Measurements from ENCODE around the gene PLXNA4. TPM values are rescaled to one million over a fixed set of nuclear protein-coding genes. Genes with fewer than 3 reads are reported as not detected.

PLXNA4 gene
- total RNA-seq, 4 donors from 2014 or later = 4.8 to 19.7 (median 10.7) TPM

DNA sequence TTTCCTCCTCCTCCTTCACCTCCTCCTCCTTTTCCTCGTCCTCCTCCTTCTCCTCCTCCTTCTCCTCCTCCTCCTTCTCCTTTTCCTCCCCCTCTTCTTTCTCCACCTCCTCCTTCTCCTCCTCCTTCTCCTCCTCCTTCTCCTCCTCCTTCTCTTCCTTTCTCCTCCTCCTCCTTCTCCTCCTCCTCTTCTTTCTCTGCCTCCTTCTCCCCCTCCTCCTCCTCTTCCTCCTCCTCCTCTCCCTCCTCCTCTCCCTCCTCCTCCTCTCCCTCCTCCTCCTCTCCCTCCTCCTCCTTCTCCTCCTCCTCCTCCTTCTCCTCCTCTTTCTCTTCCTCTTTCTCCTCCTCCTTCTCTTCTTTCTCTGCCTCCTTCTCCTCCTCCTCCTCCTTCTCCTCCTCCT lies 13.6 kb downstream of the PLXNA4 start:
- H3K27ac ChIP-seq = no peak overlapping the region
- no peaks in the 10 kb centered on the region for H3K36me3 ChIP-seq
- 44% methylated on average over 1 of the region's 1 CpG; no CpG with 5 or more reads in 1 of the 2 donors for WGBS, 2 donors (ENCODE audit: low coverage in 1 of 2)
- no peak for ATAC-seq
- no peak overlapping the region for H3K4me3 ChIP-seq
- no peaks in the 10 kb centered on the region for H3K4me1 ChIP-seq
- H3K9me3 ChIP-seq = no peaks in the 10 kb centered on the region
- TF ChIP-seq CTCF (IDR thresholded peaks at IDR 0.05) (no peak), EP300 (IDR thresholded peaks at IDR 0.05) (no peak), POLR2A (IDR thresholded peaks at IDR 0.05) (no peak), POLR2AphosphoS5 (IDR thresholded peaks at IDR 0.05) (no peak)
- peaks cover 13% of the 10 kb centered on the region for H3K27me3 ChIP-seq

DNA sequence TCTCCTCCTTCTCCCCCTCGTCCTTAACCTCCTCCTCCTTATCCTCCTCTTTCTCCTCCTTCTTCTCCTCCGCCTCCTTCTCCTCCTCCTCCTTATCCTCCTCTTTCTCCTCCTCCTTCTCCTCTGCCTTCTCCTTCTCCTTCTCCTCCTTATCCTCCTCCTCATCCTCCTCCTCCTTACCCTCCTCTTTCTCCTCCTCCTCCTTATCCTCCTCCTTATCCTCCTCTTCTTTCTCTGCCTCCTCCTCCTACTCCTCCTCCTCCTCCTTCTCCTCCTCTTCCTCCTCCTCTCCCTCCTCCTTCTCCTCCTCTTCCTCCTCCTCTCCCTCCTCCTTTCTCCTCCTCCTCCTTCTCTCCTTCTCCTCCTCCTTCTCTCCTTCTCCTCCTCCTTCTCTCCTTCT lies 14.5 kb downstream of the PLXNA4 start:
- Histone ChIP-seq H3K9me3 (no peaks in the 10 kb centered on the region), H3K4me3 (no peak overlapping the region), H3K27me3 (peaks cover 12% of the 10 kb centered on the region), H3K27ac (no peak overlapping the region), H3K4me1 (no peaks in the 10 kb centered on the region), H3K36me3 (no peaks in the 10 kb centered on the region)
- ATAC-seq = no peak
- TF ChIP-seq POLR2A (IDR thresholded peaks at IDR 0.05) (no peak), EP300 (IDR thresholded peaks at IDR 0.05) (no peak), CTCF (IDR thresholded peaks at IDR 0.05) (no peak), POLR2AphosphoS5 (IDR thresholded peaks at IDR 0.05) (no peak)
- WGBS, 2 donors (ENCODE audit: low coverage in 1 of 2) = 70% methylated on average over 2 of the region's 2 CpGs; no CpG with 5 or more reads in 1 of the 2 donors

GRCh38 chr7:132560825-132561529 lies 15.3 kb downstream of the PLXNA4 start:
- Histone ChIP-seq H3K4me1 (no peaks in the 10 kb centered on the region), H3K27me3 (peaks cover 12% of the 10 kb centered on the region), H3K4me3 (no peak overlapping the region), H3K36me3 (no peaks in the 10 kb centered on the region), H3K9me3 (no peaks in the 10 kb centered on the region), H3K27ac (no peak overlapping the region)
- 74 to 85% methylated on average over 7 to 8 of the region's 8 CpGs for WGBS, 2 donors (ENCODE audit: low coverage in 1 of 2)
- TF ChIP-seq CTCF (IDR thresholded peaks at IDR 0.05) = no peak
- TF ChIP-seq POLR2A (IDR thresholded peaks at IDR 0.05) = no peak
- TF ChIP-seq EP300 (IDR thresholded peaks at IDR 0.05) = no peak
- no peak for TF ChIP-seq POLR2AphosphoS5 (IDR thresholded peaks at IDR 0.05)
- ATAC-seq = no peak

DNA sequence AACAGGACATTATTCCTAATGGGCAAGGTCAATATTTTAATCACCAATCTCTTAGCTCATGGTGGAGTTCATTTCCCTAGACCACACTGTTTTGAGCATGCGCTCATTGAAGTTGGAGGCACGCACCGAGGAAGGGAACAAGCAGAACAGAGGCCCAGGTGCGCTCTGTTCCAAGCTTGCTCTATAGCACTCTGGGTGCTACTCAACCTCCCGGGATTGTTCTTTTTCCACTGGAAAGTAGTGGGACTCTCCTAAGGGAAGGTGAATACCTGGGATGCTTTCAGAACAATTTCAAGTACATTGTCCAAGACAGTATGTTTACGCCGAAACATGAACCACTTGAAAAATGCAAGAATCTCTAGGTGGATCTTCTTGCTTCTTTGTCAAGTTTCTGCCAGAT lies 16.2 kb downstream of the PLXNA4 start:
- no peaks in the 10 kb centered on the region for H3K9me3 ChIP-seq
- 93% methylated on average over 4 of the region's 7 CpGs; no CpG with 5 or more reads in 1 of the 2 donors for WGBS, 2 donors (ENCODE audit: low coverage in 1 of 2)
- H3K27ac ChIP-seq = no peak overlapping the region
- H3K4me1 ChIP-seq = no peaks in the 10 kb centered on the region
- TF ChIP-seq EP300 (IDR thresholded peaks at IDR 0.05) = no peak
- TF ChIP-seq CTCF (IDR thresholded peaks at IDR 0.05) = no peak
- no peak for TF ChIP-seq POLR2AphosphoS5 (IDR thresholded peaks at IDR 0.05)
- TF ChIP-seq POLR2A (IDR thresholded peaks at IDR 0.05) = no peak
- peaks cover 10% of the 10 kb centered on the region for H3K27me3 ChIP-seq
- ATAC-seq = no peak
- H3K4me3 ChIP-seq = no peak overlapping the region
- no peaks in the 10 kb centered on the region for H3K36me3 ChIP-seq

DNA sequence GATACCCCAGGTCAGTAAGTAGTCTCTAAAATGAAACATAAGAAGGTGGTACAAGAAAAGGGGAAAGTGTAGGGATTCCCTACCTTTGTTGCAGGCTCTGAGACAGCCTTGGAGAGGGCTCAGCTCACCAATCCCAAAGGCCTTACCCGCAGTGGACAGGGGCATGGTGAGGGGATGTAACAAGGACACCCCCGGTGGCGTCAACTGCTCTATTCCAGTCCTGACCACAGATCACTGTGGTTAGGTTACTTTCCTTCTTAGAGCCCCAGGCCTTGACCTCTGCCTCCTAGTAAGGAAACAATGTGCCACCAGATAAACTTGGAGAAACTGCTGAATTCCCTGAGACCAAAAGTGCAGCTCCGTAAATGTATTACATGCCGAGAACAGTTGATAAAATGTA lies 17.5 kb downstream of the PLXNA4 start:
- H3K27ac ChIP-seq = no peak overlapping the region
- no peak for ATAC-seq
- no peaks in the 10 kb centered on the region for H3K36me3 ChIP-seq
- H3K4me1 ChIP-seq = no peaks in the 10 kb centered on the region
- H3K4me3 ChIP-seq = no peak overlapping the region
- WGBS, 2 donors (ENCODE audit: low coverage in 1 of 2) = 81 to 83% methylated on average over 2 to 5 of the region's 5 CpGs
- H3K27me3 ChIP-seq = no peaks in the 10 kb centered on the region
- H3K9me3 ChIP-seq = no peaks in the 10 kb centered on the region
- TF ChIP-seq CTCF (IDR thresholded peaks at IDR 0.05) = no peak
- no peak for TF ChIP-seq POLR2AphosphoS5 (IDR thresholded peaks at IDR 0.05)
- no peak for TF ChIP-seq EP300 (IDR thresholded peaks at IDR 0.05)
- TF ChIP-seq POLR2A (IDR thresholded peaks at IDR 0.05) = no peak

Data from gastroesophageal sphincter (tissue), 4 donors.